ENCODE results near the gene RERE.

The RERE gene

DNA sequence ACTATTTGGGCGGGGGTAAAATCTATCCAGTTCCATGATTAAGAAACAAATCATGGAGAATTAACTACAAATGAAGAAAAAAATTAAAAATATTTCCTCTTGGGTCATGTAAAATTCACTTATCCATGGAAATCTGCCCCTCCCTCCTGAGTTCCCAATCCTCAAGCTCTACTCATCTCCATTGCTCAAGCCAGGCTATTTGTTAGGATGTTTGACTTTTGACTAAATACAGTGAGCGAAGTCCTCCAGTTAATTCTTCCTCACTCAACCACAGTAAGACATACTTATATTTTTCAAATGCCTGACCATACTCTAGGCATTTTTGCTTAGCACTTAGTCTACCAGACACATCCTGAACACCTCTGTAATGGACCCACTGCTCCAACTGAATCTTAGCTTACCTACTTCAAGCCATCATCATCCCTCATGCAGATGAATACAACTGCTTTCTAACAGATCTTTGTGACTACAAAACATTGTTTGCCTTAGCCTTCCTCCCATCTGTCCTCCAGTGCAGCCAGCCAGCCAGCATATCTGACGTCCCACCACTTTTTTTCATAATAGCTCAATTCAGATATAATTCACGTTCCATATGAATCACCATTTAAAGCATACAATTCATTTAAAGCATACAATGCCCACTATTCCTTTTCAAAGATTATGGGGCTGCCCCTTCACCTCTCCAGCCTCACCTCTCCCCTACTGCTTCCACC is 154.2 kb downstream of the RERE start:
- DNase-seq = no peak

DNA sequence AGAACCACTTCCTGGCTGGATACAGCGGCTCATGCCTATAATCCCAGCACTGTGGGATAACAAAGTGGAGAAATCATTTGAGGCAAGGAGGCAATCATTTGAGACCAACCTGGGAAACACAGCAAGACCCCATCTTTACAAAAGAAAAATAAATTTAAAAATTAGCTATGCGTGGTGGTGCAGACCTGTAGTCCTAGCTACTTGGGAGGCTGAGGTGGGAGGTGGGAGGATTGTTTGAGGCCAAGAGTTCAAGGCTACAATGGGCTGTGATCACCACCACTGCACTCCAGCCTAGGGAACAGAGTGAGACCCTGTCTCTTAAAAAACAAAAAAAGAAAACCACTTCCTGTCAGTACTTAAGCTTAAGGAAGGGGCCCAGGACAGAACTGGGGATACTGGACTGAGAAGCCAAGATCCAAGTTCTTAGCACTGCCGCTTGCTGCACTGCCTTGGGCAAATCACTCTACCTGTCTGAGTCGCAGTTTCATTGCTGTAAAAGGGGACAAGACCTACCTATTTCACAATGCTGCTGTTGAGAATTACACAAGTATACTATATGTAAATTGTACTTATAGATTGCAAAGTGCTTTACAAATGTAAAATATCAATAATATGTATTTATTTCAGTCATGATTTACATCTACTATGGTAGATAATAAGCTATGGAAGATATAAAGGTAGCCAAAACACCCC is 154.9 kb downstream of the RERE start:
- DNase-seq = no peak

DNA sequence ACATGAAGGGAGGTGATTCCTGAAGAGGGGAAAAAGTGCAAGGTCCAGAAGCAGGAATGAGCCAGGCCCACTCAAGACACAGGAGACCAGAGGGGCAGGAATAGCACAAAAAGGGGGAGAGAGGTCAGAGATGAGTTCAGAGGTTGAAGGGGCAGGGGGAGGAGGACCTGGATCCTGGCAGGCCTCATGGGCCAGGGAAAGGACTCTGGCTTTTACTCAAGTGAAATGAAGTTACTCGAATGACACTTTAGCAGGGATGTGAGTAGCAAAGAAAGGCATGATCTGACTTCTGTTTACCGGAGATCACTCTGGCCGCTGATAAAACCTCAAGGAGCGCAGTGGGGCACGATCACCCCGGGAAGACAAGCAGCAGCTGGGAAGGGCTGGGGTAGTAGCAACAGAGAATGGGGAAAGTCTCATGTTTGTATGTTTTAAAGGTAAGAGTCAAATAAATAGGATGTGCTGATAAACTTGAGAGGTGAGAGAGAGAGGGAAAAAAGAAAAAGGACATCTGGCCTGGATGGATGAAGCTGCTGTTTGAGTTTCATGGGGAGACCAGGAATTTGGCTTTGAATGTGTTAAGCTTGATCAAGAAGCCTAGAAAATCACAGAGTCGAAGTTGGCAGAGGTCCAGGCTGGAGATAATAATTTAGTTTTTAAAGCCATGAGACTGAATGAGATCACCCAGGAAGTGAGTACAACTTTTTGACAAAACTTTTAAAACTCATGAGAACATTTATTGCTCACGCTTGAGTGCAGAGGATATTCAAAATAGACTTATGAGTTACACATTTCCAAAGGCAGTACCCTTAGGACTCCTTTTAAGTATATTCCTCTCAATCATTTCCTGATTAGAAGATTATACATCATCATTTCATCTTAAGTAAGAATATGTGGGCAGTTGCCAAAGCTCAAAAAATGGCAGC is 156.0 kb downstream of the RERE start:
- no peak for DNase-seq

DNA sequence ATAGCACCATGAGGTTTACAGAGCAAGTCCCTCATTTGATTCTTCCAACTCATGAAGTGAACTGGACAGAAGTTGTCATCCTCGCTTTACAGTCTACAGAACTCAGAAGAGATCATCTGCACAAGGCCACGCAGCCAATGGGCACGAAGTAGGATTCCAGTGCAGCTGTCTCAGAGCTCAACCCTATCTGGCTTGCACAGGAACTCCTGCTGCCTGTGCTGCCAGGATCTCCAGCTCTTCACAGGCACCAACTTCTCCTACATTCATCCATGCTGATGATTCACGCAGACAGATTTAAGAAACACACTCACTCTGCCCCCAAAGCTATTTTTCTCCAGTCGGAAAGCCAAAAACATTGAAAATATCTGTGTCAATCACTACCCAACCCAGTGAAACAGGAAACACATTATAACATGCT is 157.0 kb downstream of the RERE start:
- DNase-seq = no peak

DNA sequence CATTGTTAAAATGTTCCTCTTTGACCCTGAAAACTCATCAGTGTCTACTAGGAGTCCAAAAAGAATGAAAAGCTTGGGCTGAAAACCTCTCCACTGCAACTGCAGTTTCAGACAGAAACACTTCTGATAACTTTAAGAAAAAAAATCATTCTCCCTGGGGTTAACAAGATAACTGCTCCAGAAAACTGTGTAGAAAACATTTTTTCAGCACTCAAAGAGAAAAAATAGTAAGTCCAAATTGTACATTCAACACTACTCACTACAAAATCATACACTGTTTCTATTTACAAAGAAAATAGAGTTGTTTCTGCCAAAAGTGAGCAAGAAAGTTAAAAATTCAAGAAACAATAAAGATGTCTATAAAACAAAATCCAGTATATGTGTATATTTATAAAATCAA is 157.8 kb downstream of the RERE start:
- no peak for DNase-seq

DNA sequence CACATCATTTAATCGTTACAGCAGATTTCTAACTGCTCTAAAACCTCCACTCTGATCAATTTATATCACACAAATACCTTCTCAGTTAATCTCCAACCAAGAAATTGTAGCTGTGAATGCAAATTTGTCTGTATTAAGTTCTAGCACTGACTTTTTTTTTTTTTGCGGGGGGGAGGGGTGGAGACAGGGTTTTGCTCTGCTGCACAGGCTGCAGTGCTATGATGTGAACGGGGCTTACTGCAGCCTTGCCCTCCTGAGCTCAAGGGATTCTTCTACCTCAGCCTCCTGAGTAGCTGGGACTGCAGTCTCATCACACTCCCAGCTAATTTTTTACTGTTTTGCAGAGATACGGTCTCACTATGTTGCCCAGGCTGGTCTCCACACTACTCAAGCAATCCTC is 163.6 kb downstream of the RERE start:
- DNase-seq = no peak

DNA sequence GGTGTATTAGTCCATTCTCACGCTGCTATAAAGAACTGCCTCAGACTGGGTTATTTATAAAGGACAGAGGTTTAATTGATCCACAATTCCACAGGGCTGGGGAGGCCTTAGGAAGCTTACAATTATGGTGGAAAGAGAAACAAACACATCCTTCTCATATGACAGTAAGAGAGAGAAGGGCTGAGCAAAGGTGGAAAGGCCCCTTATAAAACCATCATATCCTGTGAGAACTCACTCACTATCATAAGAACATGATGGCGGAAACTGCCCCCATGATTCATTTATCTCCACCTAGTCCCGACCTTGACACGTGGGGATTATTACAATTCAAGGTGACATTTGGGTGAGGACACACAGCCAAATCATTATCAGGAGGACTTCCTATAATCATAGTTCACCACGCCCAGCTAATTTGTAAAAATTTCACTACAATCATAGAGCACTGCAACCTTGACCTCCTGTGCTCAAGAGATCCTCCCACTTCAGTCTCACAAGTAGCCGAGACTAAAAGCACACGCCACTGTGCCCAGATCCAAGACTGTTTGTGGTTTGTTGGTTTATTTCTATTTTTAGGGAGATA is 164.9 kb downstream of the RERE start:
- no peak for DNase-seq

DNA sequence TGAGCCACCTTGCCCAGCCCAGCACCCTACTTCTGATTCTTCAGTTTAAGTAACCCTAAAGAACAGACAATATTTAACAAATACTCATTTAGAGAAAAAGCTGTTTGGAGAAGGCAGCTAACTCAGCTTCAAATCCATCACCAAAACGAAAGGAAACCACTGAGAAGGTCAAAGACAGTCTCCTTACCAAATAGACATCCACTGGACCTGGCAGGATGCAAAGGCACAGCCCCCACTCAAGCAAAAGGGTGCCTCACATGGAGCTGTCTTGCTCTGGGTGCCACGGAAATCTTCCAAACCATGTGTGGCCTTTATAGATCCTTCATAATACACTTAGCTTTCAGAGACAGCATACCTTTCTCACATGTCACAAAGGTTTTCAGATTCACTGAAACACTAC is 165.5 kb downstream of the RERE start:
- DNase-seq = no peak

DNA sequence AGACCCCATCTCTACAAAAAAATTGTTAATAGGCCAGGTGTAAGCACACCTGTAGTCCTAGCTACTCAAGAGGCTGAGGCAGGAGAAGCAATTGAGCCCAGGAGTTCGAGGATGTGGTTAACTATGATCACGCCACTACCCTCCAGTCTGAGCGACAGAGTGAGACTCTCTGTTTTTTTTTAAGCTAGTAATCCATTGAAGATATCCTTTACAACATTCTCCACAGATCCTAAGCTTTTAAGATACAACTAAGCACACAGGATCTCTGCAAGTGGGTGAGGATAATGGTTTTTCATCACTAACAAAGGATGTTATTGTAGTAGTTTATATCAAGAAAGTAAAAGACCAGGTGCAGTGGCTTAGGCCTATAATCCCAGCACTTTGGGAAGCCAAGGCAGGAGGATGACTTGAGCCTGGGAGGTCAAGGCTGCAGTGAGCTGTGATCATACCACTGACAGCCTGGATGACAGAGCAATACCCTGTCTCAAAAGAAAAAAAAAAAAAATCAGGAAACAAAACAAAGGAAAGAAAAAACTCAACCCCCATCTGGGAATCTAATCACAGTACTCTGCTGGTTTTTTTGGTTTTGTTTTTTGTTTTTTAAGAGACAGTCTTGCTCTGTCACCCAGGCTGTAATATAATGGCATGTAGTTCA is 166.1 kb downstream of the RERE start:
- no peak for DNase-seq

DNA sequence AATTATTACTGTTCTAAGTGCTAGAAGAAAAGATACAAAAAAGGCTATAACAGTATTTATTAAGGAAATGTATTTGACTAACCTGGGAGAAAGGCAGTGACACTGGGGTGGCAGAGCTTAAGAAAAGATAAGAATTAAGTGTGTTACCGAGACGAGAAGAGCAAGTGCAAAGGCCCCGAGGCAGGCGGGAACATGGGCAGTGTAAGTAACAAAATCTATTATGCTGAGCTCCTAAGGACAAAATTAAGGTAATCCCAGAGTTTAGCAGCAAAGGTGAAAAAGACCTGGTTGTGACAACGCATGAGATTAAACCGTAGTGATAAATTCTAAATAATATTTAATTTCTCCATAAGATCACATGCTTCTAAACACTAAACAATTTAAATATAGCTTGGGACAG is 167.6 kb downstream of the RERE start:
- no peak for DNase-seq

DNA sequence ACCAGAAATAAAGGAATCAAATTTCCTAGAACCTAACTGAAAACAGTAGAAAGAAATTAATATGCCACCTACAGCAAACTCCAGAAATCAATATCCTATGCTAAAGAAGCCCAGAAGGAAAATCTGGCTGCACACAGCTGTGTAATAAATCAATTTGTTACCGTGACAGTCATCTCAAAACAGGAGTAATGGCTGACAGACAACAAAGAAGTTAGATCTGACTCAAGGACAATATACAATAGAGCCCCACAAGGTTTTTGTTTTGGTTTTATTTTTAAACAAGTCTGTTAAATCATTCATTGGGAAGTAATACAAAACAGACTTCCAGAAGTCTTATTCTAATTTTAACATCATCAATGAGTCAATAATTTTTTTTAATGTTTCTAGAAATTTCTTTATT is 168.4 kb downstream of the RERE start:
- DNase-seq = no peak

DNA sequence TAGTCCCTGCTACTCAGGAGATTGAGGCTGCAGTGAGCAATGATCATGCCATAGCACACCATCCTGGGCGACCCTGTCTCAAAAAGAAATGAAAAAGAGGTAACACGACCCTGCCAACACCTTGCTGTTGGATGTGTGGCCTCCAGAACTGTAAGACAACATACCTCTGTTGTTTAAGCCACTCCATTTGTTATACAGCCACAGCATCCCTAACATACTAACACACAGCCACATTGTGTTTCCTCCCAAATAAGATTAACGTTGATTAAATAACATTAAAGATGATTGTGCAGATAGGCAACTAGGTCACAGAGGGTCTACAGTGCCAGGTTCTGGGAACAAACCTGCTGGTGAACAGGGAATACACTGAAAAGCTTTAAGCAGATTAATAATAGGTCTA is 170.4 kb downstream of the RERE start:
- DNase-seq = no peak

DNA sequence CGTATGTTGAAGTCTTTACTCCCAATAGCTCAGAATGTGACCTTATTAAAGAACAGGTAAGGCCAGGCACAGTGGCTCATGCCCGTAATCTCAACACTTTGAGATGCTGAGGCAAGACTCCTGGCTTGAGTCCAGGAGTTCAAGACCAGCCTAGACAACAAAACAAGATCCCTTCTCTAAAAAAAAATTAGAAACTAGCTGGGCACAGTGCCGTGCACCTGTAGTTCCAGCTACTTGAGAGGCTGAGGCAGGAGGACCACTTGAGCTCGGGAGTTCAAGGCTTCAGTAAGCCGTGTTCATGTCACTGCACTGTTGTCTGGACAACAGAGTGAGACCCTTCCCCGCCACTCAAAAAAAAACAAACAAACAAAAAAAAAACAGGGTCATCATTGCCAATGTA is 171.3 kb downstream of the RERE start:
- no peak for DNase-seq

DNA sequence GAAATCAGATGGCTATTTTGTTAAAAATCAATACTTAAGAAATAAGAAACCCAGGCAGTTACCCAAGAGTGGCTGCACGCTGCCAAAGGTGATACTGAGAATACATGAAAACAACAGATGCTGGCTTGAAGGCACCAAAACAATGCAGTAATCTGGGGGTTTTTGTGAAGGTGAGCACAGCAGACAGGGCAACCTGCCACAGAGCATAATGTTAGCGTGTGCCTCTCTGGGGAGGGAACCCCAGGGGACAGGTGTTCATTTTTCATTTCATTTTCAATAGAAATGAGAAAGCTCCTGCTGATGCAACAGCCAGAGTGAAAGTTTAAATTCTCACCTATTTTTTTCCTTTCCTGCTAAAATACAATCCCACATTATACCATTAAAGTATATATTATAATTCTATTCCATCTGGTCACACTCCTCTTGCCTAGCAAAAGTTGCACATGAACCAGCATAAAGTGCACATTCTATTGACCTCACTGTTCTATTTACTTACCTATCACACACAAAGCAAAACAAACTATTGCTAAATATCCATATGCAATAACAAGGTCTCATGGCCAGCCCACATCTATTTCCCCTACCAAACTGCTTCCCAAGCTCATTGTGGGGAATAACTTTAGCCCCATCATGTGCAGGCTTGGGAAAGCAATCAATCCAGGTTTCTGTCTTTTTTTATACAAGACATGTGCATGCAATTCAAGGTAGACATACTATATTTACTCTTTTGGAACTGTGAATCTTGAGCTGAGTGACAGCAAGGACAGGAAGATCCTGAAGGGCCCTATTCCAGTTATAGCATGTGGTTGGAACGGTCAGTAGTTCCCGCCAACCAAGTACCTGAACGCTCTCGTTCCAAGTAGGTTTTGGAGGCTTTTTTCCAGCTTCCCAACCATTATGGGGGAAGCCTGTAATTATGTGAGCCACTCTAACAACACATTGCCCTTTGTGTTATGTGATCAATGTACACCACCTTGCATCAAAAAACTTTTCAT is 173.6 kb downstream of the RERE start:
- no peak for DNase-seq

DNA sequence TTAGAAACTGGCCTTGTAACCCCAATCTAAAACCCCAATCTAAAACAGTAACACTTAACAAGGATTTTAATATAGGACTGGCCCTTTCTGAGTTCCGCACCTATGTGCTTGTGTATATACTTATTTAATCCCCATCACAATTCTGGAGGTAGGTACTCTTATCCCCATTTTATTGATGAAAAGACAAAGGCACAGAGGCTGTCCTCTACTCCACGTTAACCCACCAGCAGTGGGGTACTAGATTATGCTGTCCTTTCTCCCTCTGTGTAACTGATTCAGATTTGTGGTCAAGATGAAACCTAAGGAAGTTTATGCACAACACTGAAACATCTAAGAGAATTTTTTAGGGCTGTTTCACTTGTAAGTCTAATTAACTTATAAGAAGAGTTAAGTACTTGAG is 175.3 kb downstream of the RERE start:
- no peak for DNase-seq

DNA sequence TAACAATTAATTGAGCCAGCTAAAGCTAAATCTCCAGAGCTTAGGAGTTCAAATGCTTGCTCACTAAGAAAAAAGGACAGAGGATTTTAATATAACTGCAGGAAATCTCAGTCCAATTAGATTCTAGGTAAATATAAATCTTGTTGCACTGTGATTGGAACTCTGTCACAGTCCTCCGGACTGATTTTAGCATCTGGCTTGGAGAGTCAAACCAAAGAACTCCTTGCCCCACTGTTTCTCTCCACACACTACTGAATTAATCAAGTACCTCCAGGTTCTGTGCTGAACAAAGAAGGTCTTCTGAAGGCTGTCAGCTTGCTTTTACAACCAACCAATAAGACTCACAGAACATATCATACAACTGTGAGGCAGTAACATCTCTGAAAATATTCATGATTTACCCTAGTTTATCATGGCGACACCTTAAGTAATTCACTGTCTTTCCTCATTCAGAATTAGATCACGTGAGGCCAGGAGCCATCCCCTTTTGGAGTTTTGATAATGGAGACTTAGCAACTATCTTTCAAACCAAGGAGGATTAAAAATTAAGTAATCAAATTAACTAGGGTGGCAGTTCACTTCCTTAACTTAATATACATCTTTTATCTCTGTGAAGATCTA is 176.0 kb downstream of the RERE start:
- no peak for DNase-seq

DNA sequence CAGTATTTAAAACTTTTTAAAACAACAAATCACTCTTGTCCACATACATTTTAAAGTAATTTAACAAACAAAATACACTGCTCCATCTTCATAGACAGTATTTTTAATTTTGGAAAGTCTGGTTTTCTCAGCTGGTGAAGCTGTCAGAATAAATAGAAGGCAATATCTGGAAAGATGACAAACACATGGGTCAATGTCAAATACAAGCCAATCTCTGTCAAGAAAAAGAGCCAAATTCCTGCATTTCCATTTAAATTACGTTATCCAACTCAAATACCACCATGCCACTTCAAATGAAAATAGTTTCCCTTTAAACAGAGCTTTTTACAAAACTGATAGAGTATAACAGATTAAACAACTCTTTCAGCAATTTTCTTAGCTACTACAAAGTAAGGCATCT is 176.5 kb downstream of the RERE start:
- DNase-seq = no peak

DNA sequence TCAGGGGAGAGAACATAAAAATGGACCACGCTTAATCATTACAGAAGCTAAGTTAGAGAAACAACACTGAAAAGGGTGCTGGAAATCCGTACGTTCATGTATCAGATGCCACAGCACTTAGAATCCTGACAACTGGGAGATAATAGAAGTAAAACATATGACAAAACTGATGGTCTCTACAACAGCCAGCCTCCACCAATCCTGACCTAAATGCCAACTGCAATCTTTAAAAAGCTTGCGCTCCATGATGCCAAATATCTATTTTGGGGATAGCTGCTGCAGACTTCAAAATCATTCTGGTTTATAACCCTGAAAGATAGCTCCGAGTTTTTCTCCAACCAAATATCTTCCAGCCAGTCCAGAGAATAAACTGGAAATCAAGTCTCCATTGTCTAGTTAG is 178.3 kb downstream of the RERE start:
- no peak for DNase-seq

DNA sequence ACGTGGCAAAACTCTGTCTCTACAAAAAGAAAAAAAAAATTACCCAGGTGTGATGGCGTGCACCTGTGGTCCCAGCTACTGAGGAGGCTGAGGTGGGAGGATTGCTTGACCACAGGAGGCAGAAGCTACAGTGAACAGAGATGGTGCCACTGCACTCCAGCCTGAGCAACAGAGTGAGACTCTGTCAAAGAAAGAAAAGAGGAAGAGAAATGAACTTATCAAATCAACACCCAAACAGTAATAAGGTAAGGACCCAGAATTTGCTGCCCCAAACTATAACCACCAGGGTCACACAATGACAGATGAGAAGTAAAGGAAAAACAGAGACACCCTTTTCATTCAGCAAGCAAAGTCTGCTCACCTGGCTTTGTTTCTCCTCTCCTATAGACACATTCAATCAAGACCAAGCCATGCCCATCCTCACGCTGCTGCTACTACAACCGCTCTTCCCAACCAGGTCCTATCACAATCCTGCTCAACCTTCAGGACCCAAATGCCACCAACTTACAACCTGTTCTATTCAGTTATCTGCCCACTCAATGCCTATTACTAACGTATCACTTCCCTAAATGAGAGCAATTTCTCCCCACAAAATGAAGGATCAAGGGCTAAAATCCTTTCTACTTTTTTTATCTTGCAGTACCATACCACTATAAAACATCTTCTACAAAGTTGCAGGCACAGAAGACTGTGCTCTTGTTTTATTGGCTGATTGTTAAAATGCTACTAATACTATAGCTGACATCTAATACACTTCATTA is 183.5 kb downstream of the RERE start:
- DNase-seq = no peak

DNA sequence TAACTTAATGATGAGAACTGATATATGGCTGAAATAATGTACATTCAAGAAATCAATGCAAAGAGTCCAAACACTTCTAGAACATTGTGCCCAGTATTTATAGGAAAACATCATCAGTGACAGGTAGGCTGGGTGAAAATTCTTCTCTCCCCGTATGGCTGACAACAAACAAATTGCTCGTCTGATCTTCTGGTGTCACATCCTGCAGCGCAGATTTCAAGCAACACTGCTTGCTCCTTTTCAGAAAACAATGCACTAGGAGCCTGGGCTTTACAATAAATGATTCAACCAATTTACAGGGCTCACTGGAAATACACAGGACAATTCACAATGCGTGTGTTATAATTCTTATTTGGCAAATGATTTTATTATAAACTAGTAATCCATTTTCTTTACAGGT is 185.3 kb downstream of the RERE start:
- no peak for DNase-seq

Measured in NCI-H774 (cell line).